Mucosa of gallbladder (tissue), 1 donor: ENCODE results near the gene PRRX2. TPM values are rescaled to one million over a fixed set of nuclear protein-coding genes. Genes with fewer than 3 reads are reported as not detected.
A peak's percentile ranks its signal among the peaks of the same experiment; 100 is the strongest.

Experiments used
- DNase-seq: peaks from one replicate; pipeline ENCODE4 v3.0.0-alpha.2; 2020; ENCODE audit warnings: low spot score
- total RNA-seq: library from RNA; stranded (reverse); gene quantifications from one replicate; pipeline ENCODE4 v1.2.1, GENCODE V29; 2021
- donor health status: DM: no; HTN: no; CAD: no.

The PRRX2 gene
- total RNA-seq, 1 donor from 2014 or later = 1.5 TPM

DNA sequence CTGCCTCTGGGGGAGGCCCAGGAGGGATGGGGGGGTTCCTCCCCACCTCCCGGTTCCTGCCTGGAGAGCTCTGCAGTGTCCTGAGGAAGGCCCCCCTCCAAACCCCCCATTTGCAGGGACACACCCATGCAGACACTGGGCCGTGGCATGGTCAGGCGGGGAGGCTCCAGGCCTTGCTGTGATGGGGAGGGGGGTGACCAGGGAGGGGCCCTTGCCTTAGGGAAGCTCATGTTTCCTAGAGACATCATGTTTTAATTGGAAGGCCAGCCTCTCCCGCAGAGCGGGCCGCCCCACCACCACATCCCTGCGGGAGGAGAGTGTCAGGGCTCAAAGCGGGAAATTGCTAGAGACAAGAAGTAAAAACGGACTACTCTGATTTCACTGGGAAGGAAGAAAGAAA is 12.0 kb downstream of the PRRX2 start:
- no peak for DNase-seq

DNA sequence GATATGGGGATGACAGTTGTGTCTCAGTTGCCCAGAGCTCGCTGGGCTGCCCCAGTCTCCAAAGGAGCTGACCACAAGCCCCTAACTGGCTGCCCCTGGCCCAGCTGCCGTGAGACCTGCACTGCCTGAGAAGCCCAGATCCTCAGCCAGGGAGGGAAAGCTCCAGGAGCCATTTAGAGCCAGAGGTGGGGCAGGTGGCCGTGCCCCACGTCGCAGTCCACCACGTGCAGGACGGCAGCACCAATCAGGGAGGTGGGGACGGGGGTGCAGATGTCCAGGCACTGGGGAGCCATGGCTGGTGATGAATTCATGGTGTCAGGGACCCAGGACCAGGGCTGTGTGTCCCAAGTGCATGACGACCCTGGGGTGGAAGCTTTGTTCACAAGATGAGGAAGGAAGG is 13.4 kb downstream of the PRRX2 start:
- no peak for DNase-seq

DNA sequence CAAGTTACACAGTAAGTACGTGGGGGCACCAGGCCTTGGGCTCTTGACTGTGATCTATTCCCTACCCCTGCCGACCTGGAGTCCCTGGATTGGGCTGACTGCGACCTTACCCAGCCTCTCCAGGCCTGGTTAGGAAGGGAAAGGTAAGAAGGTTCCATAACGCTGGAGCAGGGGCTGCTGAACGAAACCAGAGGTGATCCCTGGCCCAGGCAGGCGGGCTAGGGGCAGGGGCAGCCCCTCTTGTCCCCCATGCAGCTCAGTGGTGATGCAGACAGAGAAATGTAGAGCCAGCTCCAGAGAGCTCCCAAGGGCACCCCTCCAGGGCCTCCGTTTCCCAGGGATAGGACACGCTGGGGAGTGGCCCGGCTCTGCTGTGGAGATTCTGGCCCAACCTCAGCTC is 14.1 kb downstream of the PRRX2 start:
- DNase-seq = no peak

DNA sequence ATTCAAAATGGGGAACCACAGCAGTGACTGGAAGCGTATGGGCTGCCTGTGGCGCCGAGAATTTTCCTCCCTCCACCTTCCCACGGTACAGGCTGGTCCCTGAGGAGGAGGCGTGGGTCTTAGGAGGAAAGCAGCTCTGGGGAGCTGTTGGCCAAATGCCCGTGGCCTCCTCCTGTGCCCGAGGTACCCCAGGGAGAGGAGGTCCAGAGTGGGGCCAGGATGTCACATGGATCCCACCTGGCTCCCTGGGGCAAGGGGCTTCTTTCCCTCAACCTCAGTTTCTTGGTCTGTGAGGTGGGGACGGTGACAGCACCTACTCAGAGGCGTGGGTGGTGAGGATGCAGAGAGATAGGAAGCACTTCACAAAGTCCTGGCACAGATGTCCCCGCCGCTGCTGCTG is 16.5 kb downstream of the PRRX2 start:
- no peak for DNase-seq

DNA sequence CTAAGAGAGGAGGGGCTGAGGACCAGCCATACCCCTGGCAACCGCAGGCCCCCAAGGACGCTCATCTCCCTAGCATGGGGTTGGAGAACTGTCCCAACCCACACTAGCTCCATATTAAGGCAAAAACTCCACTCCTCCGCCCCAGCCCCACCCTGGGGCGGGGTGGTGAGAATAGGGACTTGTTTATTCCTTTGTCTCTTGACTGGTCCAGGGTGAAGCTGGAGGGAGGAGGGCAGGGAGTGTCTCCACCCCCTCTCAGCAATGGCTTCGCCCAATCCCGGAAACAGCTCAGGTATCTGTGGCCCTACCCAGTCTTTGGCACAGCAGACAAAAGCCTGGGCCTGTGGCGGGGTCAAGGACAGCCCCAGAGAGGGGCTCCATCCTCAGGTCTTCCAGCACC is 16.9 kb downstream of the PRRX2 start:
- DNase-seq = no peak

DNA sequence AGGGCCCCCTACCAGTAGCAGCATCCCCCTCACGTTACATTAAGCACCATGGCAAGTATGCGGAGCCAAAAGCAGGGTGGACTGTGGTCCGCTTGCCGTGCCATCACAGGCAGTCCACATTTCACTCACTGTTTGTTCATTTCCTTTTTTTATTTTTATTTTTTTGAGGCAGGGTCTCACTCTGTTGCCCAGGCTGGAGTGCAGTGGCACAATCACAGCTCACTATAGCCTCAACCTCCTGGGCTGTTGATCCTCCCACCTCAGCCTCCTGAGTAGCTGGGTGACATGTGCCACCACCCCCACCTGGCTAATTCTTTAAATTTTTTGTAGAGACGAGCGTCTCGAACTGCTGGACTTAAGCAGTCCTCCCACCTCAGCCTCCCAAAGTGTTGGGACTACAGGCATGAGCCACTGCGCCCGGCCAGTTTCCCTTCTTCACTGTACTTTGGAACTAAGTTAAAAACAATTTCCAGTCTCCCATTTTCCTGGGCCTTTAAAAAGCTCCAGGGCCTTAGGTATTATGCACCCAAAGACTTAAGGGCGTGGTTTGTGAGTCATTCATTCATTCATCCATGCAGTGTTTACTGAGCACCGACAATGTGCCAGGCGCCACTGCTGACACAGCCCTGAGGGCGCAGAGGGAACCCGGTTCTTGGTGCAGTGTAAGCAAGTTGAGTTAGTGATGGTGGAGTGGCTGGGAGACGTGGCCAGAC is 19.9 kb downstream of the PRRX2 start:
- DNase-seq = no peak

DNA sequence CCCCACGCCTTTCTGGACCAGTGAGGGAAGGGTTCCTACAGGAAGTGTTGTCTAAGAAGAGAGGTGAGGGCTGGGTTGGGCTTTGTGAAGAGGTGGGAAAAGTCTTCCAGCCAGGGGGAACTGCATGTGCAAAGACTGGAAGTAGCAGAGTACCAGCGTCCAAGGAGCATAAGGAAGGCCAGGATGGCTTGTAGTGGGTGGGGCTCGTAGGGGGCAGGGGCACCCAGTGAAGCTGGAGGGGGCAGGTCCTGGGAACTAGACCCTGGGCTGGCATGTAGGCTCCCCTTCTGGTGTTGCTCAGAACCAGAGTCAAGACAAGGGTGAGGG is 20.4 kb downstream of the PRRX2 start:
- no peak for DNase-seq

DNA sequence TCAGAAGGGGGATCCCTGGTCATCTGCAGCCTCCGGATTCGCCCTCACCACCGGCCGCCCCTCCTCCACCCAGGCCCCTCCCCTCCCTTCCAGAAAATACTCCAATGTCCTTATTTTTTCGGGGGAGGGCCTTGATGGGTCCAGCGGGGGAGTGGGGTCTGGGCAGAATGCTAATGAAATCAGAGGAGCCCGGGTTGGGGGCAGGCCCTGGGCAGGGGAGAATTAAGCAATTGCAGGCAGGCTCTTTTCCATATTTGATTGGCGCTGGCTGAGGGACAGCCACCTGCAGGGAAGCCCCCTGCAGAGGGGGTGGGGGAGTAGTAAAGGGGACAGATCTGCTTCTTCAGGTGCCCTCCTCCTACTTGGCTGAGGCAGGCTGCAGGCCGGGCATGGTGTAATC is 21.3 kb downstream of the PRRX2 start:
- DNase-seq = no peak

DNA sequence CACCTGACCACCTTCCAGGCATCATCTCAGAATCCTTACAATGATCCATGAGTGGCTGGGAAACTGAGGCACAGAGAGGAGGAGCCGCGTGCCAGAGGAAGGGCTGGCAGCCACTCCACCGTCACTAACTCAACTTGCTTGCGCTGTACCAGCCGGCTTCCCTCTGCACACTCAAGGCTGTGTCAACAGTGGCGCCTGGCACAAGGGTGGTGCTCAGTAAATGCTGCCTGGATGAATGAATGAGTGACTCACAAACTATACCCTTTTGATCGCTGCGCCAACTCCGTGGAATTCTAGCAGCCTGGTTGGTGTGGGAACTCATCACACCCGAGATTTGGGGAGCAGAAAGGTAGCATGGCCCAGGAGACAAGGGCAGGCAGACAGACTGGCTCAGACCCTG is 21.9 kb downstream of the PRRX2 start:
- no peak for DNase-seq

DNA sequence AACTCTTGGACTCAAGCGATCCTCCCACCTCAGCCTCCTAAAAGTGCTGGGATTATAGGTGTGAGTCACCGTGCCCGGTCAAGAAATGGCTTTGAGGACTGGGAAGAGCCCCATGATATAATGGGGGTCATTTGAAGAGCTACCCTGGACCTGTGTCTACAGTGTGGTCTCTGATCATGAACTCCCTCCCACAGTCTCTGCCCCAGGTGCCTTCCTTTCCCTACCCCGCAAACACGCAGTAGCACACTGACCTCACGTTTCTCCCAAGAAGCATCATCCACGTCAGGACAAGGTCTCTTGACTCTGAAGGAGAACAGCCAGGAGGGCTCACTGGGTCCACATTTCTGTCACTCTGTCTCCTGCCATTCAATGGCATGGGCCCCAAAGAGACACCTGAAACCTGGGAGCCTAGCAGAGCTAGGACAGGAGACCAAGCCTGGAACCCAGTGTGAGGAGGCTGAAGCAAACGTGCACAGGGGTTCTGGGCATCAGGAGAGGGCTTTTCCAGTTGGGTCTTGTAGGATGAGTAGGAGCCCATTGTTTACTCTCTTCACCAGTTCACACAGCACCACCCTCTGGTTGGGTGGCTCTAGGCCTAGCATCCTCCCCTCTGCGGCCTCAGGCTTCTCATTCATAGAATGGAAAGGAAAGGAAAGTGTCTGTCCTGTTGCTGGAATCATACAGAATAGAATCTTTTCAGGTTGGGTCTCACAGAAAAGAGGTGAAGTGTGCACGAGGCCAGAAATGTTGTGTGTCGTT is 23.0 kb downstream of the PRRX2 start:
- DNase-seq = no peak

DNA sequence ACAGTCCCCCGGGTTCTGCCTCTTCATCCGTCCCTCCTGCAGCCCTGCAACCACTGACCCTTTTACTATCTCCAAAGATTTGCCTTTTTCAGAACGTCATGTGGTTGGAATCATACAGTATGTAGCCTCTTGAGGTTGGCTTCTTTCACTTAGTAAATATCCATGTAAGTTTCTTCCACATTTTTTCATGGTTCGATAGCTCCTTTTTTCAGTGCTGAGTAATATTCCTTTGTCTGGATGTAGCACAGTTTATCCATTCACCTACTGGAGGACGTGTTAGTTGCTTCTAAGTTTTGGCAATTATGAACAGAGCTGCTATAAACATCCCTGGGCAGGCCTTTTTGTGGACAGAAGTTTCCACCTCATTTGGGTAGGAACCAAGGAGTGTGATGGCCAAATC is 27.1 kb downstream of the PRRX2 start:
- DNase-seq = no peak

DNA sequence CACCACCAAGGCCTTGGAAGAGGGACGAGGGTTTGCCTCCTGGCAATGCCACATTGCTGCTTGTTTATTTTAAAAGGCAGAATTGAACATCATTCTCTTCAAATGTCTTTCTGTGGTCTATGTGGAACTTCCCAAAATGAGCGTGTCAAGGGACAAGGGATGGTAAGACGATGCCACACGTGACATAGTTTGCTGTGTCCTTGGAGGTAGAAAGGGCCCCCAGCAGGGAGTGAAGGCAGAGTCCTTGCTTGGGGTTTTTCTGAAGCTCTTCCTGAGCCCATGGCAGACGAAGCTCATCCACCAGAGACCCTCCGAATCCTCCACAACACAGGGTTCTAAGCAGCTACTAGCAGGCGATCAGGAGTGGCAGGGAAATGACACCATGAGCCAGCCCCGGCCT is 28.3 kb downstream of the PRRX2 start:
- DNase-seq = no peak

DNA sequence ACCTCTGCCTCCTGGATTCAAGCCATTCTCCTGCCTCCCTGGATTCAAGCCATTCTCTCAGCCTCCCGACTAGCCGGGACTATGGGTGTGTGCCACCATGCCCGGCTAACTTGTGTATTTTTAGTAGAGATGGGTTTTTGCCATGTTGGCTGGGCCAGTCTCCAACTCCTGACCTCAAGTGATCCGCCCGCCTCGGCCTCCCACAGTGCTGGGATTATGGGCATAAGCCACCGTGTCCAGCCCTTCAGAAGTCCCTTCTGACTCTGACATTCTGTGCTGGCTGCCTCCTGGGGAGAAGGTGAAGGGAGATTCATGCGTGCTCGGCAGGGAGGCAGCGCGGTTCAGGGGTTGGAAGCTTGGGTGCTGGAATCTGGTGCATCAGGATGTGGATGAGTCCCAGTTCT is 28.8 kb downstream of the PRRX2 start:
- no peak for DNase-seq

DNA sequence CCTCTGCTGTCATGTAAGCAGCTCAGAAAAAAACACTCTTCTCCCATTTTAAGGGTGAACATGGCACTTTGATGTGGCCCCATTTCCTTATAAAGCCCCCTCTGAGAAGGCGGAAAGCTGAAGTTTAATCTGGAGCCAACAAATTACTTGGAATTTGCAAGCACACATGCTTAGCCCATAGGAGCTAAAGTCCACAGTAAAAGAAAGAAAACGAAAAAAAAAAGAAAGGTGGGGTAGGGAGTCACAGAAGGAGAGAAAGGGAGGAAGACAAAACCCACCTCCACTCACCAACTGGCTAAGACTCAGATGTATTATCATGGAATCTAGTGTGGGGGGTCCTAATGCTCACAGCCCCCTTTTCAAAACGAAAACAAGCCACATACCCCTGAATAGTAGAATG is 30.4 kb downstream of the PRRX2 start:
- DNase-seq = no peak

DNA sequence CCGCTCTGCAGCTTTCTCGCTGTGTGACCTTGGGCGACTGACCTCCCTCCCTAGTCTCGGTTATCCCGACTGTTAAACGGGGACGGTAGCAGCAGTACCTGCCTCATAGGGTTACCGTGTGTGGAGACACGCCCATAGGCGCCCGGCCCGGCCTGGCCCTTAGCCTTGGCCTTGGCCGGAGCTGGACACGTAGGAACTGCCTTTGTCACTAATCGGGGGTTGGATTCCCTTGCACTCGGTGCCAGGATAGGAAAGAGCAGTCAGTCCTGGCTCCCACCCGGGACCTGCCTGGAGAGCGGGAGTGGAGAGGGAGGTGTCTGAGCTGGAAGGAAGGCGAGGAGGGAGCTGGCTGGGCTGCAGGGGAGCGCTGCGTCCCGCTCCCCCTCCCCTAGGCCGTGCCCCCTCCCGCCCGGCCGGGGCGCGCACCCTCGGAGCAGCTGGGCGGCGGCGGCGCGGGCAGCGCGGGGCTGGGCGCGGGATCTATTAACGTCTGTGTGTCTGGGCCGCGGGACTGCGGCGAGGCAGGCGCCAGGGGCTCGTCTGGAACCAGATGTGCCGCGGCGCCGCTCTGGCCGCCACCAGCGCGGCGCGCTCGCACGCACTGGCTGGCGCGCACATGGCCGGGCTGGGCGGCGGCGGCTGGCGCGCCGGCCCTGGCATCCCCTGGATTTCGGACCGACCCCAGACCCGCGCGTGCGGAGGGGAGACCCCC is 31.7 kb downstream of the PRRX2 start:
- no peak for DNase-seq

DNA sequence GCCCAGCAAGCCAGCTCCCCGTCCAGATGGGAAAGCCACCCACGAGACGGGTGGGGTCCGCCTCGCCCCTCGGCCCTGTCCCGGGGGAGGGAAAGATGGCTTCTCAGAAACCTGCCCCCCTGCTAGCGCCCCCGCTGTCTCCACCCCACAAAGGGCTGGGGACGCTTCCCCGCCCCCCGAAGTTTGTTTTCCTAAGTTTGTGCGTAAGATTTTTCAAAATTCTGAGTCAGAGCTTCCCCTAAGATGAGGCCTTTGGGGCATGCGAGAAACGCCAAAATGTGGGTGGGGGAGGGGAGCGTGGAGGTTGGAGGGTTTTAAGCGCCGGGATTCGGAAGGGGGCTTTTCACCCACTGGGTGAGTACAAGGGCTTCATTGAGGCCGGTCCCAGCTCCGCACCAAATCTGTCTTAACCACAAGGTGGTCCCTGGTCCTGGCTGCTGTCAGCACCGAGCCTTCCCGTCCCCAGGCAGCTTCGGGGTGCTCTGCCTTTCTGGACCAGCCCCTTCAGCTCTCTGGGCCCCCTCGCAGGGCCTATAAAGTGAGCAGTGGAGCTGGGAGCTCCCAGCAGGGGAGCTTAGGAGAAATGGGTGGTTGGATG is 32.3 kb downstream of the PRRX2 start:
- no peak for DNase-seq

DNA sequence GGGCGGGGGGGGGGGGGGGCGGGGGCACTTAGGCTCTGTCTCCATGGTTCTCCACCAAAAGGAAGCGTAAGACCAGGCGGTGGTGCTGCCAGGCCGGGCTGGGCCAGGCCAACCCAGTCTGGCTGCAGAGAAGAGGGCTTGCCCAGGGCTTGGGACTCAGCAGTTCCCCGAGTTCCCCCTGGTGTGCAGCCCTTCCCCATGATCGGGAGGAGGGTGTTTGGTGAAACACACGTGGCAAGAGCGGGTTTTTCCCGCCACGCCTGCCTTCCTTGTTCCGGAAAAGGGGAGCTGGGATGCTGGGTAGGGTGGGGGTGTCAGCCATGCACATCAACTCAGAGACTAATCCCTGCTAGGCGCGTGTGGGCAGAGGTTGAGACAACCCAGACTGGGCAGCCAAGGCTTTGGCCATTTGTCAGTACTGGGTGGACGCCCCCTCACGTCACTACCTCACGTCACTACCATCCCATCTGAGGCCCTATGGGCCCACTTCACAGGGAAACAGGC is 32.9 kb downstream of the PRRX2 start:
- no peak for DNase-seq

DNA sequence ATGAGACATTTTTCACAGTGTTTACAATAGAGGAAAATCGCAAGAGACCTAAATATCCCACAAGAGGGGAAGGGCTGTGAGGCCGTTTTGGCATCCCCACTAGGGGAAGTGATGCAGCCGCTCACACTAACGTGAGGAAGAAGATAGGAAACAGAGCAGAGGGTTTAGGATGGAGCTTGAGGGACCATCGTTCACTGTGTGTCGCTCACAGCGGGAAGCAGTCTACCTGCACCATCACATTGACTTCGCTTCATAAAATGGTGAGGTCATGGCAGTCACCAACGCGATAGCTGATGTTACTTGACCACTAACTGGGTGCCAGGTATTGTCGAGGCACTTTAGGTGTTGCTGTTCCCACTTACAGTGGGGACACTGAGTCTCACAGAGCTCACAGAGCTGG is 35.6 kb downstream of the PRRX2 start:
- DNase-seq = no peak

DNA sequence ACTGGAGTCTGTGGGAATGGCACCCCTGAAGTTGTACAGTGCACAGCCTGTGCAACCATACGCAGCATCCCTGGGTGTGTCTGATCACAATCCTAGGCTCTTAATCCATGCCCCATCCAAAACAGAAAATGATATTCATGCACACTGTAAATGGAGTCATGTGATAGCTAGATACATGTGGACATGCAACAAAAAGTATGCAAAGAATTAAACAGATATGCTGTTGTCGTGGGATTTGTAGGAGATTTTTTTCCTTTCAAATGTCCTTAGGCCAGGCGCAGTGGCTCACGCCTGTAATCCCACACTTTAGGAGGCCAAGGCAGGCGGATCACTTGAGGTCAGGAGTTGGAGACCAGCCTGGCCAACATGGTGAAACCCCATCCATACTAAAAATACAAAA is 36.1 kb downstream of the PRRX2 start:
- no peak for DNase-seq

DNA sequence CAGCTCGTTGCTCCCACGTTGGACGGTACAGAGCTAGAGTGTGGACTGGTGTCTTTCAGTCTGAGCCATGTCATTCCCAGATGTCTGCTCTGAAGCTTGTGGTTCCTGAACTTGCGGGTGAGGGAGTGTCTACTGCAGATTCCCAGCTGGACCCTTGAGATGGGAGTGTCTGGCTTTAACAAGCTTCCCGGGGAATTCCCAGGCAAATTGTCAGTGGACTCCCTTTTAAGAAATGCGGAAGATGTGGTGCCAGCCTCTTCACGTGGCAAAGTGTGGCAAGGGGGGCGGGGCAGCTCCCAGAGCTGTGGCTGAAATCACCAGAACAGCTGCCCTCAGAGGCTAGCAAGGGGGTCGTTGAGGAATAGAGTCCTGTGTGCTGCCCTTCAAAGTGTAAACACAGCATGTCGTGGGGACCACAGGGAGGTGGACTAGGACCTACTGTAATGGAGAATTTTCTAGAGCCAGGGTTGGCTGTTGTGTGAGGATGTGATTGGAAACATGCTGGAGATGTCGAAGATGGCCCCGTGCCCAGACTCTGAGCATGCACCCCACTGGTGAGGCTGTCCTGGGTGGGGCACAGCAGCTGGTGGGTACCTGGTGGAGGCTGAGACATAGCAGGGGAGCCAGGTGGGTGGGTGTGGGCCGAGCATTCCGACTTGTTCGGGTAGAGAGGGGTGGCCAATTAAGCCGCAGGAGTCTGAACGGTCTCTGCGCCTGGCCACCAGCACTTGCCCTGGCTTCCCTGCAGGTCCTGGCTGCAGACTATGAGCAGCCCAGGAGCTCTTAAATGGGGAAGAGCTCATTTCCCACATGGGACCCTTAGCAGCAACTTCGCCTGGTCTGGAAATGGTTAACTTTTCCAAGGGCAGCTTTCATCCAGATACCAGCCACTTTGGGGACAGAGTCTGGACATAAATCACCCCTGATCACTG is 37.4 kb downstream of the PRRX2 start:
- peak; percentile 41 for DNase-seq

DNA sequence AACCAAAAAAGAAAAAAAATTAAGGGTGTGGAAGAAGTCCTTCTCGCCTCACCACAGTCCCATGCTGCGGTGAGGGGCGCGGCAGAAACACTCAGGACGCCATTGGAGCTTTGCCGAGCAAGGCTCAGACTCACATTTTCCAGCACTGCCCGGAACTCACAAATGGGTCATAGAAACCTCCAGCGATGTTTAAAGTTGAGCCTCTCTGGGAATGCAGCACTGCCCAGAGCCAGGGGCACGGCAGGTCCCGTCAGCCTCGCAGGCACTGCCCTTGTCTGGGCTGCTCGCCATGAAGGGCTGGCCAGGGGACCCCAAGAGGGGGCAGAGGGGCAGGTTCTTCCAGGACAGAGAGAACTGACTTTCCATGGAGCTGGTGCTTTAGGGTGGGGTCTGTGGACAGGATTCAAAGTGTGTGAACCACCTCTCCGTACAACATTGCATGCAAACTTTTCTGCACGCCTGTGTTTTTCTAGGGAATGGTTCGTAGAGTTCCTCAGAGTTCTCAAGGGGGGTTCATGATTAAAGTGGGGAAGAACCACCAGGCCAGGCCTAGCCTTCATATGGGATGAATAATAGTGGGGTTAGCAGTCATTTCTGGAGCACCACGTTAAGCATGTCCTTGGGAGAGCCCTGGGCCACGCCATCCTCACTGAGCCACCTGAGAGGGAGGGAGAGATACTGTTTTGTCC is 38.4 kb downstream of the PRRX2 start:
- no peak for DNase-seq
